Calu3 (cell line): Measurements from ENCODE around the gene ELAVL1. TPM values are rescaled to one million over a fixed set of nuclear protein-coding genes. Genes with fewer than 3 reads are reported as not detected.

Source experiments
- BruUV-seq: library from RNA; stranded (reverse); fragments of 400-500 nt; replicated peaks from 2 replicates; lab custom pipeline; 2021; lab: Mats Ljungman, UMichigan
- CTCF ChIA-PET: fragments of 300-600 bp; sonication (Branson Sonifier 250); formaldehyde crosslinking; loops from one replicate; lab custom pipeline; 2022; ENCODE audit warnings: antibody characterized with exemption; lab: Charles Lee
- DNase-seq: peaks from one replicate; pipeline ENCODE4 v3.0.0; 2022
- H3K27ac Mint-ChIP-seq: one replicate; pipeline ENCODE4 v1.8.0; 2022; ENCODE audit warnings: mixed read lengths; ENCODE audit not compliant: unreplicated experiment
- H3K27me3 Mint-ChIP-seq: one replicate; pipeline ENCODE4 v1.8.0; 2022; ENCODE audit warnings: mixed read lengths; ENCODE audit not compliant: unreplicated experiment
- H3K36me3 Mint-ChIP-seq: one replicate; pipeline ENCODE4 v1.8.0; 2022; ENCODE audit warnings: mild to moderate bottlenecking, moderate library complexity, mixed read lengths; ENCODE audit not compliant: insufficient read depth, unreplicated experiment
- H3K4me1 Mint-ChIP-seq: one replicate; pipeline ENCODE4 v1.8.0; 2022; ENCODE audit warnings: mild to moderate bottlenecking, low read depth, mixed read lengths; ENCODE audit not compliant: unreplicated experiment
- H3K4me3 Mint-ChIP-seq: one replicate; pipeline ENCODE4 v1.8.0; 2022; ENCODE audit warnings: mild to moderate bottlenecking, low read depth, moderate library complexity, mixed read lengths; ENCODE audit not compliant: unreplicated experiment
- H3K9me3 Mint-ChIP-seq: one replicate; pipeline ENCODE4 v1.8.0; 2022; ENCODE audit warnings: low read depth, mixed read lengths; ENCODE audit not compliant: unreplicated experiment
- intact Hi-C: fragments of 100-400 bp; cut with micrococcal nuclease; formaldehyde crosslinking; loops from one replicate; pipeline ENCODE4 v1.10.0; 2022; ENCODE audit not compliant: unreplicated experiment
- total RNA-seq: library from RNA; stranded (reverse); gene quantifications from 2 replicates; pipeline ENCODE4 v1.2.3, GENCODE V29; 2022
- TF ChIP-seq, protein P1 (sequence below): fragments of 200-600 bp; IDR thresholded peaks from one replicate; pipeline ENCODE4 v1.8.0; 2022; ENCODE audit warnings: antibody characterized with exemption; ENCODE audit not compliant: unreplicated experiment

Gene ELAVL1
- total RNA-seq, 1 experiment from 2014 or later, result 81.2 TPM

DNA sequence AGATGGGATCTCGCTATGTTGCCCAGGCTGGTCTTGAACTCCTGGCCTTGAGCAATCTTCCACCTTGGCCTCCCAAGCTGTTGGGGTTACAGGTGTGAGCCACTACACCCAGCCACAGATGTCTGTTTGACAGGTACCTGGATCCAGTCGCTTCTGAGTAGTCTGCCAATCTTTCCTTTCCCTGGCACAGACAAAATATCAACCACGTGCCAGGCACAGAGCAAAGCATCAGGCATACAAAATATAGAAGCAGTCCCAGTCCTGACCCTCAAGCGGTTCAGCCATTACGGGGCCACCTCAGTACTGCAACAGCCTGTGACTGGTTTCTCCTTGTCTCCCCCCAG, 3.8 kb downstream of the ELAVL1 start:
- Mint-ChIP-seq H3K27me3 (no peaks in the 10 kb centered on the region), H3K9me3 (no peaks in the 10 kb centered on the region), H3K36me3 (peaks cover 29% of the 10 kb centered on the region), H3K4me3 (no peak overlapping the region), H3K4me1 (peaks cover 23% of the 10 kb centered on the region), H3K27ac (no peak overlapping the region)
- DNase-seq, result no peak
- intact Hi-C loops, result no loop called here
- CTCF ChIA-PET, result no interaction called here
- BruUV-seq, result no TSS peak
- TF ChIP-seq, protein P1, sequence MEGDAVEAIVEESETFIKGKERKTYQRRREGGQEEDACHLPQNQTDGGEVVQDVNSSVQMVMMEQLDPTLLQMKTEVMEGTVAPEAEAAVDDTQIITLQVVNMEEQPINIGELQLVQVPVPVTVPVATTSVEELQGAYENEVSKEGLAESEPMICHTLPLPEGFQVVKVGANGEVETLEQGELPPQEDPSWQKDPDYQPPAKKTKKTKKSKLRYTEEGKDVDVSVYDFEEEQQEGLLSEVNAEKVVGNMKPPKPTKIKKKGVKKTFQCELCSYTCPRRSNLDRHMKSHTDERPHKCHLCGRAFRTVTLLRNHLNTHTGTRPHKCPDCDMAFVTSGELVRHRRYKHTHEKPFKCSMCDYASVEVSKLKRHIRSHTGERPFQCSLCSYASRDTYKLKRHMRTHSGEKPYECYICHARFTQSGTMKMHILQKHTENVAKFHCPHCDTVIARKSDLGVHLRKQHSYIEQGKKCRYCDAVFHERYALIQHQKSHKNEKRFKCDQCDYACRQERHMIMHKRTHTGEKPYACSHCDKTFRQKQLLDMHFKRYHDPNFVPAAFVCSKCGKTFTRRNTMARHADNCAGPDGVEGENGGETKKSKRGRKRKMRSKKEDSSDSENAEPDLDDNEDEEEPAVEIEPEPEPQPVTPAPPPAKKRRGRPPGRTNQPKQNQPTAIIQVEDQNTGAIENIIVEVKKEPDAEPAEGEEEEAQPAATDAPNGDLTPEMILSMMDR, result no peak

DNA sequence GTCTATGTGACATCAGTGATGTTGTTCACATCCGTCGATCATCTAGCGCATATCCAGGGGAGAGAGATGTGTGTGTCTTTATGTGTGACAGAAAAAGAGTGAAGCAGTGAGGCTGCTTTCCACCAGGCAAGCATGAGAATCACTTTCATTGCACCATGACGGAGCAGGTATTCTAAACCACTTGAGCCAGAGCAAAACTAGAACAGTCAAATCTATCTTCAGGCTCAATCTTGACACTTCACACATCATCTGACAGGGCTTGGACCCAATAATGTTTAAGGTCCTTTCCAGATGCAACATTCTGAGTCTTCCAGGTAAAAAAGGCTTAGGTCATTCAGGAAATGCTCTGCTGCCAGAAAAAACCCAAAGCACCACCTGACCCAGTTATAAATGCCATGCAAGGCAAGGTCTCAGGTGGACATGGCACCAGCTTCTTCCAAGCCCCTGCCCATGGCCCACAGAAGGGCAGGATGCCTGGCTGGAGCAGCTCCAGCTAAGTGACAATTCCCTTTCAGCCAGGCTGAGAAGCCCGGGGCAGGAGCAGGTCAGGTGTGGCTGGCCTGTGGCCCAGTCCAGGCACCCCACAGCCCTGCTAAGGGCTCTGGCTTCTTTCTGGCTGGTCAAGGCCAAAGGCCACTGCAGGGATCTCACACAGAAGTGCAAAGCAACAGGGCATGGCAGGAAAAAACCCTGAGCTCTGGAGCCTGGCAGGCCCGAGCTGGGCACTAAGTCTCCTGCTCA, 5.0 kb downstream of the ELAVL1 start:
- Mint-ChIP-seq H3K9me3 (no peaks in the 10 kb centered on the region), H3K36me3 (peaks cover 21% of the 10 kb centered on the region), H3K27ac (no peak overlapping the region), H3K27me3 (no peaks in the 10 kb centered on the region), H3K4me3 (no peak overlapping the region), H3K4me1 (peaks cover 23% of the 10 kb centered on the region)
- no peak for DNase-seq
- BruUV-seq, result no TSS peak
- CTCF ChIA-PET, result interaction anchor here (0.6 kb wide), 1 partner anchor 37 kb away, joined by 3 read pairs; no protein-coding TSS in a partner anchor
- TF ChIP-seq, protein P1, result no peak
- intact Hi-C loops, result no loop called here

DNA sequence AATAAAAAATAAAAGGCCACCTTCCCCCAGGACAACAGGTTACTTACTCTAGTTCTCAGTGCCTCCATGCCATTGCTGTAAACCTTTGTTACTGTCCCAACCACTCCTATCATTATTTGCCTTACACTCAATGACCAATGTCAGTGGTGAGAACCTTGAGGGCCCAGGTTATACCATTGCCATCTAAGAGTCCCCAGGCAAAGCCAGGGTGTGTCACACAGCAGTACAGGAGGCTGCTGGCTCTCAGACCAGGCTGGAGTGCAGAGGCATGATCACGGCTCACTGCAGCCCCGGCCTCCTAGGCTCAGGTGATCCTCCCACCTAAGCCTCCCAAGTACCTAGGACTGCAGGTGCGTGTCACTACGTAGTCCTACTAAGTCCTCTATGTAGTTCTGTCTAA, 6.1 kb downstream of the ELAVL1 start:
- Mint-ChIP-seq H3K27ac (no peak overlapping the region), H3K4me3 (no peak overlapping the region), H3K4me1 (peaks cover 23% of the 10 kb centered on the region), H3K36me3 (peaks cover 13% of the 10 kb centered on the region), H3K9me3 (no peaks in the 10 kb centered on the region), H3K27me3 (no peaks in the 10 kb centered on the region)
- no peak for DNase-seq
- no TSS peak for BruUV-seq
- CTCF ChIA-PET, result no interaction called here
- intact Hi-C loops, result no loop called here
- TF ChIP-seq, protein P1, result no peak

DNA sequence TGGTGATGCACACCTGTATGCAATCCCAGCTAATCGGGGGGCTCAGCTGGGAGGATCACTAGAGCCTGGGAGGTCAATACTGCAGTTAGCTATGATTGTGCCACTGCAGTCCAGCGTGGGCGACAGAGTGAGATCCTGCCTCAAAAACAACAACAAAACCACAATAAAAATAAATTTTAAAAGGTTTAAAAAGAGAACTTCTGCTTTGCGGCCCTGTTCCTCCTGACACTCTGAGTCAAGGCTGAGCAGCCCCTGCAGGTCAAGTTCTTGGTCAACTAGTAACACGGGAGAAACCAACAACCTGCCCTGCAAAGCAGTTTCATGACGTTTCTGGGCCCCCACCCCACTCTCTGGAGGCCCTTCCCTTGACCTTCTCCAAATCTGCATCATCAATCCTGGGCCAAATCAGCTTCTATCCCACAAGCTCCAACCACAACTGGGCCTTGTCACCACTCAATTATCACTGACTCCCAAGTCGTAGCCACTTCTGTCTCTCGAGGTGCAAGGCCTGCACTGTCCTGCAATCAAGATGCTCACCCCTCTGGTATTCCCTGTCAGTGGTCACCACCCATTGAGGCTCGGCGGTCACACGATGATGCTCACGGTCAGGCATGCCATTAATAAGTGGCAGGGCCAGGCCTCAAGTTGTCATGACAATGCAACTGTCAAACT, 7.5 kb downstream of the ELAVL1 start:
- CTCF ChIA-PET, result interaction anchor here (0.5 kb wide), 1 partner anchor 200 kb away, joined by 3 read pairs; no protein-coding TSS in a partner anchor
- Mint-ChIP-seq H3K27ac (no peak overlapping the region), H3K4me3 (no peak overlapping the region), H3K36me3 (peaks cover 6% of the 10 kb centered on the region), H3K27me3 (no peaks in the 10 kb centered on the region), H3K4me1 (peaks cover 22% of the 10 kb centered on the region), H3K9me3 (no peaks in the 10 kb centered on the region)
- intact Hi-C loops, result no loop called here
- TF ChIP-seq, protein P1, result no peak
- no TSS peak for BruUV-seq
- no peak for DNase-seq
